ENCODE measurements around the gene KLK11. TPM values are rescaled to one million over a fixed set of nuclear protein-coding genes. Genes with fewer than 3 reads are reported as not detected.

The KLK11 gene
- total RNA-seq (2022; extraction: Qiagen RNA extraction), result not detected in 5 replicates

GRCh38 chr19:51026554-51026831, at the start of gene KLK11:
TSS of gene KLK11 (minus strand) at chr19:51026616. CDS start at chr19:51025631, 985 bp downstream.

GRCh38 chr19:51064534-51065220, 38.3 kb upstream of the KLK11 start, which contains the start of gene KLK13:
TSS of gene KLK13 (minus strand) at chr19:51065092. CDS start at chr19:51065067, 25 bp downstream.

GRCh38 chr19:51034704-51035103, 8.3 kb upstream of the KLK11 start, which contains the start of gene KLK12:
TSS of gene KLK12 (minus strand) at chr19:51035002. CDS start at chr19:51034621, 381 bp downstream.

GRCh38 chr19:51019544-51019925, 6.9 kb downstream of the KLK11 start, which contains the start of gene KLK10:
TSS of gene KLK10 (minus strand) at chr19:51019709. CDS start at chr19:51019130, 579 bp downstream.

GRCh38 chr19:51001515-51001914, 24.9 kb downstream of the KLK11 start, which contains the start of gene KLK8:
TSS of gene KLK8 (minus strand) at chr19:51001604. CDS start at chr19:51001167, 437 bp downstream.

GRCh38 chr19:50983625-50984292, 42.7 kb downstream of the KLK11 start, which contains the start of gene KLK7:
TSS of gene KLK7 (minus strand) at chr19:50983917. CDS start at chr19:50982399, 1,518 bp downstream.

Other genes with a start within 250 kb of the KLK11 start
- not detected in 5 replicates for gene ACP4, start 236.2 kb downstream of the KLK11 start, total RNA-seq (2022; extraction: Qiagen RNA extraction)
- 0.20 to 0.21 TPM (median 0.20 TPM) in 3 of 5 replicates, not detected in the others for gene KLK1, start 202.8 kb downstream of the KLK11 start, total RNA-seq (2022; extraction: Qiagen RNA extraction)
- gene KLK15, start 193.0 kb downstream of the KLK11 start, total RNA-seq (2022; extraction: Qiagen RNA extraction), result not detected in 5 replicates
- gene KLK3, start 171.7 kb downstream of the KLK11 start, total RNA-seq (2022; extraction: Qiagen RNA extraction), result not detected in 5 replicates
- 0.40 TPM in 1 of 5 replicates, not detected in the others for gene KLK2, start 153.2 kb downstream of the KLK11 start, total RNA-seq (2022; extraction: Qiagen RNA extraction)
- 0.16 to 0.30 TPM in 2 of 5 replicates, not detected in the others for gene KLK4, start 115.2 kb downstream of the KLK11 start, total RNA-seq (2022; extraction: Qiagen RNA extraction)
- not detected in 5 replicates for gene KLK5, start 73.6 kb downstream of the KLK11 start, total RNA-seq (2022; extraction: Qiagen RNA extraction)
- gene KLK6, start 57.0 kb downstream of the KLK11 start, total RNA-seq (2022; extraction: Qiagen RNA extraction), result 0.19 to 0.51 TPM (median 0.36 TPM) in 5 replicates
- not detected in 5 replicates for gene KLK7, start 42.7 kb downstream of the KLK11 start, total RNA-seq (2022; extraction: Qiagen RNA extraction)
- not detected in 5 replicates for gene KLK8, start 25.0 kb downstream of the KLK11 start, total RNA-seq (2022; extraction: Qiagen RNA extraction)
- 0.13 to 0.58 TPM (median 0.29 TPM) in 5 replicates for gene KLK10, start 6.9 kb downstream of the KLK11 start, total RNA-seq (2022; extraction: Qiagen RNA extraction)
- gene KLK12, start 8.4 kb upstream of the KLK11 start, total RNA-seq (2022; extraction: Qiagen RNA extraction), result not detected in 5 replicates
- 0.15 TPM in 1 of 5 replicates, not detected in the others for gene KLK13, start 38.5 kb upstream of the KLK11 start, total RNA-seq (2022; extraction: Qiagen RNA extraction)
- 0.20 to 0.55 TPM (median 0.43 TPM) in 5 replicates for gene KLK14, start 56.3 kb upstream of the KLK11 start, total RNA-seq (2022; extraction: Qiagen RNA extraction)
- gene CTU1, start 81.8 kb upstream of the KLK11 start, total RNA-seq (2022; extraction: Qiagen RNA extraction), result 4.4 to 14.5 TPM (median 14.3 TPM) in 5 replicates
- 0.09 TPM in 1 of 5 replicates, not detected in the others for gene SIGLEC9, start 98.3 kb upstream of the KLK11 start, total RNA-seq (2022; extraction: Qiagen RNA extraction)
- gene SIGLEC7, start 115.7 kb upstream of the KLK11 start, total RNA-seq (2022; extraction: Qiagen RNA extraction), result not detected in 5 replicates
- 0.15 TPM in 2 of 5 replicates, not detected in the others for gene CD33, start 198.5 kb upstream of the KLK11 start, total RNA-seq (2022; extraction: Qiagen RNA extraction)
- not detected in 5 replicates for gene SIGLECL1, start 224.5 kb upstream of the KLK11 start, total RNA-seq (2022; extraction: Qiagen RNA extraction)